GM23338 (cell line): ENCODE data around the gene ATP9B.

Source experiments
- CREB1 ChIP-seq: fragments of 250-450 bp; sonication (Bioruptor Pico); IDR thresholded peaks from 2 replicates; pipeline ENCODE4 v1.5.0; 2020; ENCODE audit warnings: low read depth, mild to moderate bottlenecking, moderate library complexity
- CTCF ChIP-seq, 2 experiments: fragments of 200-600 bp in 1 of 2; sonication (generic) in 1 of 2; conservative IDR thresholded peaks; 2 replicates each; pipeline versions ENCODE4 v1.5.1 to v1.6.1; 2016 to 2017; ENCODE audit warnings: antibody characterized with exemption in 2 of 2, low read depth in 2 of 2, mild to moderate bottlenecking in 2 of 2, moderate library complexity in 1 of 2
- EZH2 ChIP-seq: fragments of 200-600 bp; sonication (generic); IDR thresholded peaks from one replicate; pipeline ENCODE4 v1.8.0; 2017; ENCODE audit warnings: antibody characterized with exemption, mild to moderate bottlenecking, low read depth; ENCODE audit not compliant: unreplicated experiment
- EZH2phosphoT487 ChIP-seq: fragments of 200-600 bp; sonication (generic); IDR thresholded peaks from one replicate; pipeline ENCODE4 v1.8.1; 2018; ENCODE audit warnings: antibody characterized with exemption; ENCODE audit not compliant: unreplicated experiment
- JUNB ChIP-seq: IDR thresholded peaks from one replicate; pipeline ENCODE4 v1.6.1; 2016; ENCODE audit warnings: antibody characterized with exemption; ENCODE audit not compliant: unreplicated experiment
- NANOG ChIP-seq: IDR thresholded peaks from 2 replicates; pipeline ENCODE4 v1.6.1; 2016; ENCODE audit warnings: antibody characterized with exemption, borderline replicate concordance
- POLR2AphosphoS5 ChIP-seq: IDR thresholded peaks from 2 replicates; pipeline ENCODE4 v1.6.1; 2016; ENCODE audit warnings: antibody characterized with exemption, low read depth
- ZNF114 ChIP-seq: fragments of 250-450 bp; sonication (Bioruptor Pico); IDR thresholded peaks from 2 replicates; pipeline ENCODE4 v1.5.0; 2020; ENCODE audit warnings: mild to moderate bottlenecking, moderate library complexity
- ZNF462 ChIP-seq: fragments of 250-450 bp; sonication (Bioruptor Pico); IDR thresholded peaks from 2 replicates; pipeline ENCODE4 v1.5.0; 2020; ENCODE audit warnings: mild to moderate bottlenecking, moderate library complexity
- TF ChIP-seq, protein P1 (sequence below): IDR thresholded peaks from one replicate; pipeline ENCODE4 v1.6.1; 2018; ENCODE audit warnings: antibody characterized with exemption; ENCODE audit not compliant: unreplicated experiment
- TF ChIP-seq, protein P2 (sequence below): IDR thresholded peaks from 2 replicates; pipeline ENCODE4 v1.6.1; 2016; ENCODE audit warnings: antibody characterized with exemption

- TF ChIP-seq CTCF (conservative IDR thresholded peaks at IDR 0.05; ENCODE audit: low read depth in 2 of 2): no peak
- TF ChIP-seq, protein P1, sequence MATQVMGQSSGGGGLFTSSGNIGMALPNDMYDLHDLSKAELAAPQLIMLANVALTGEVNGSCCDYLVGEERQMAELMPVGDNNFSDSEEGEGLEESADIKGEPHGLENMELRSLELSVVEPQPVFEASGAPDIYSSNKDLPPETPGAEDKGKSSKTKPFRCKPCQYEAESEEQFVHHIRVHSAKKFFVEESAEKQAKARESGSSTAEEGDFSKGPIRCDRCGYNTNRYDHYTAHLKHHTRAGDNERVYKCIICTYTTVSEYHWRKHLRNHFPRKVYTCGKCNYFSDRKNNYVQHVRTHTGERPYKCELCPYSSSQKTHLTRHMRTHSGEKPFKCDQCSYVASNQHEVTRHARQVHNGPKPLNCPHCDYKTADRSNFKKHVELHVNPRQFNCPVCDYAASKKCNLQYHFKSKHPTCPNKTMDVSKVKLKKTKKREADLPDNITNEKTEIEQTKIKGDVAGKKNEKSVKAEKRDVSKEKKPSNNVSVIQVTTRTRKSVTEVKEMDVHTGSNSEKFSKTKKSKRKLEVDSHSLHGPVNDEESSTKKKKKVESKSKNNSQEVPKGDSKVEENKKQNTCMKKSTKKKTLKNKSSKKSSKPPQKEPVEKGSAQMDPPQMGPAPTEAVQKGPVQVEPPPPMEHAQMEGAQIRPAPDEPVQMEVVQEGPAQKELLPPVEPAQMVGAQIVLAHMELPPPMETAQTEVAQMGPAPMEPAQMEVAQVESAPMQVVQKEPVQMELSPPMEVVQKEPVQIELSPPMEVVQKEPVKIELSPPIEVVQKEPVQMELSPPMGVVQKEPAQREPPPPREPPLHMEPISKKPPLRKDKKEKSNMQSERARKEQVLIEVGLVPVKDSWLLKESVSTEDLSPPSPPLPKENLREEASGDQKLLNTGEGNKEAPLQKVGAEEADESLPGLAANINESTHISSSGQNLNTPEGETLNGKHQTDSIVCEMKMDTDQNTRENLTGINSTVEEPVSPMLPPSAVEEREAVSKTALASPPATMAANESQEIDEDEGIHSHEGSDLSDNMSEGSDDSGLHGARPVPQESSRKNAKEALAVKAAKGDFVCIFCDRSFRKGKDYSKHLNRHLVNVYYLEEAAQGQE: no peak
- no peak for TF ChIP-seq EZH2phosphoT487
- no peak for TF ChIP-seq POLR2AphosphoS5
- no peak for TF ChIP-seq ZNF114 (CRISPR knock-in tag)
- TF ChIP-seq EZH2: no peak
- no peak for TF ChIP-seq CREB1 (CRISPR knock-in tag)
- TF ChIP-seq, protein P2, sequence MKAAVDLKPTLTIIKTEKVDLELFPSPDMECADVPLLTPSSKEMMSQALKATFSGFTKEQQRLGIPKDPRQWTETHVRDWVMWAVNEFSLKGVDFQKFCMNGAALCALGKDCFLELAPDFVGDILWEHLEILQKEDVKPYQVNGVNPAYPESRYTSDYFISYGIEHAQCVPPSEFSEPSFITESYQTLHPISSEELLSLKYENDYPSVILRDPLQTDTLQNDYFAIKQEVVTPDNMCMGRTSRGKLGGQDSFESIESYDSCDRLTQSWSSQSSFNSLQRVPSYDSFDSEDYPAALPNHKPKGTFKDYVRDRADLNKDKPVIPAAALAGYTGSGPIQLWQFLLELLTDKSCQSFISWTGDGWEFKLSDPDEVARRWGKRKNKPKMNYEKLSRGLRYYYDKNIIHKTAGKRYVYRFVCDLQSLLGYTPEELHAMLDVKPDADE: no peak
- TF ChIP-seq JUNB: no peak
- TF ChIP-seq NANOG: no peak
- no peak for TF ChIP-seq ZNF462 (CRISPR knock-in tag)
Measured at GRCh38 chr18:79070486-79070885, 1.3 kb downstream of the ATP9B start.
